Ovary (tissue), 3 donors: Measurements from ENCODE around the gene SCUBE3.

Experiments used
- POLR2A ChIP-seq: fragments of 450-650 bp; IDR thresholded peaks from one replicate; pipeline ENCODE4 v1.6.1; 2017; ENCODE audit warnings: antibody characterized with exemption, mild to moderate bottlenecking, moderate library complexity
- TF ChIP-seq, protein P1 (sequence below), 3 donors: fragments of 450-650 bp in 2 of 3; fragments of 200-600 bp in 1 of 3; IDR thresholded peaks; one replicate each; pipeline versions ENCODE4 v1.5.1 to v1.8.0; 2016 to 2022; ENCODE audit warnings: antibody characterized with exemption in 3 of 3, mild to moderate bottlenecking in 1 of 3
- donor health status: DM: no; HTN: no; CAD: no.

DNA sequence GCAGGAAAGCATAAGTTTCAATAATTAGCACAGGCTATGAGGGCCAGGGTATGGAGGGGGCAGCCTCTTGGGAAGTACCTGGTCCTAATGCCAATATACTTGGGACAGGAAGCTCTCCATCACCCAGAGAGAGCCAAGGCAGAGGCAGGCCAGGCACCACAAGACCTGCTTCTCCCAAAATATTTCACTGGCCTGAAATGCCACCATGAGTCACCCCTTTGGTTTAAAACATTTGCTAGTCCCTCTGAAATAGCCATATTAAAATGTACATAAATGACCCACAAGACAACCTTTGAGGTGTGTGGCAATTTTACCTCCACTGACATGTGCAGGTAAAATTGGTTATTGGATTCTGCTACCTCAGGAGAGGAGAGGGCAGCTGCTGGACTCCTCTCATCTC is 23.4 kb upstream of the SCUBE3 start:
- TF ChIP-seq POLR2A: no peak
- TF ChIP-seq, protein P1, sequence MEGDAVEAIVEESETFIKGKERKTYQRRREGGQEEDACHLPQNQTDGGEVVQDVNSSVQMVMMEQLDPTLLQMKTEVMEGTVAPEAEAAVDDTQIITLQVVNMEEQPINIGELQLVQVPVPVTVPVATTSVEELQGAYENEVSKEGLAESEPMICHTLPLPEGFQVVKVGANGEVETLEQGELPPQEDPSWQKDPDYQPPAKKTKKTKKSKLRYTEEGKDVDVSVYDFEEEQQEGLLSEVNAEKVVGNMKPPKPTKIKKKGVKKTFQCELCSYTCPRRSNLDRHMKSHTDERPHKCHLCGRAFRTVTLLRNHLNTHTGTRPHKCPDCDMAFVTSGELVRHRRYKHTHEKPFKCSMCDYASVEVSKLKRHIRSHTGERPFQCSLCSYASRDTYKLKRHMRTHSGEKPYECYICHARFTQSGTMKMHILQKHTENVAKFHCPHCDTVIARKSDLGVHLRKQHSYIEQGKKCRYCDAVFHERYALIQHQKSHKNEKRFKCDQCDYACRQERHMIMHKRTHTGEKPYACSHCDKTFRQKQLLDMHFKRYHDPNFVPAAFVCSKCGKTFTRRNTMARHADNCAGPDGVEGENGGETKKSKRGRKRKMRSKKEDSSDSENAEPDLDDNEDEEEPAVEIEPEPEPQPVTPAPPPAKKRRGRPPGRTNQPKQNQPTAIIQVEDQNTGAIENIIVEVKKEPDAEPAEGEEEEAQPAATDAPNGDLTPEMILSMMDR (IDR thresholded peaks at IDR 0.05): no peak
